HG03045 (cell line): ENCODE data around the gene MMADHC.

Source experiments
- ATAC-seq: cut with Tn5 transposase; IDR thresholded peaks from one replicate; pipeline ENCODE4 v1.9.1; 2021; ENCODE audit warnings: mild to moderate bottlenecking, moderate library complexity; ENCODE audit not compliant: unreplicated experiment

Gene MMADHC

GRCh38 chr2:149559341-149560068 lies 28.1 kb downstream of the MMADHC start:
- no peak for ATAC-seq

- ATAC-seq: no peak
Measured at GRCh38 chr2:149556452-149556851, 31.1 kb downstream of the MMADHC start.

- no peak for ATAC-seq
Measured at GRCh38 chr2:149552830-149553229, 34.7 kb downstream of the MMADHC start.

GRCh38 chr2:149552226-149552625 lies 35.3 kb downstream of the MMADHC start:
- ATAC-seq: no peak

- ATAC-seq: no peak
Measured at GRCh38 chr2:149544692-149545091, 42.9 kb downstream of the MMADHC start.

- ATAC-seq: no peak
Measured at GRCh38 chr2:149543845-149544244, 43.7 kb downstream of the MMADHC start.

- ATAC-seq: no peak
Measured at GRCh38 chr2:149540138-149540537, 47.4 kb downstream of the MMADHC start.

- ATAC-seq: no peak
Measured at GRCh38 chr2:149538138-149538833, 49.3 kb downstream of the MMADHC start.

- no peak for ATAC-seq
Measured at GRCh38 chr2:149537092-149537726, 50.4 kb downstream of the MMADHC start.

- ATAC-seq: no peak
Measured at GRCh38 chr2:149536649-149537048, 50.9 kb downstream of the MMADHC start.

GRCh38 chr2:149534674-149535073 lies 52.9 kb downstream of the MMADHC start:
- ATAC-seq: no peak

GRCh38 chr2:149528983-149529382 lies 58.6 kb downstream of the MMADHC start:
- ATAC-seq: no peak

- ATAC-seq: no peak
Measured at GRCh38 chr2:149527998-149528755, 59.4 kb downstream of the MMADHC start.

GRCh38 chr2:149526689-149527088 lies 60.9 kb downstream of the MMADHC start:
- ATAC-seq: no peak

- ATAC-seq: no peak
Measured at GRCh38 chr2:149525323-149525722, 62.3 kb downstream of the MMADHC start.
